GM18499 (cell line): ENCODE data around the gene SH3RF2.
"Not testable (repeated sequence)": the region's sequence is repeated elsewhere in the genome, so short reads cannot be mapped to it uniquely, and the experiment has no call there.

ENCODE experiments used
- ATAC-seq: cut with Tn5 transposase; IDR thresholded peaks from one replicate; pipeline ENCODE4 v1.9.1; 2021; ENCODE audit warnings: moderate number of reproducible peaks; ENCODE audit not compliant: insufficient read depth, unreplicated experiment

SH3RF2 gene, protein sequence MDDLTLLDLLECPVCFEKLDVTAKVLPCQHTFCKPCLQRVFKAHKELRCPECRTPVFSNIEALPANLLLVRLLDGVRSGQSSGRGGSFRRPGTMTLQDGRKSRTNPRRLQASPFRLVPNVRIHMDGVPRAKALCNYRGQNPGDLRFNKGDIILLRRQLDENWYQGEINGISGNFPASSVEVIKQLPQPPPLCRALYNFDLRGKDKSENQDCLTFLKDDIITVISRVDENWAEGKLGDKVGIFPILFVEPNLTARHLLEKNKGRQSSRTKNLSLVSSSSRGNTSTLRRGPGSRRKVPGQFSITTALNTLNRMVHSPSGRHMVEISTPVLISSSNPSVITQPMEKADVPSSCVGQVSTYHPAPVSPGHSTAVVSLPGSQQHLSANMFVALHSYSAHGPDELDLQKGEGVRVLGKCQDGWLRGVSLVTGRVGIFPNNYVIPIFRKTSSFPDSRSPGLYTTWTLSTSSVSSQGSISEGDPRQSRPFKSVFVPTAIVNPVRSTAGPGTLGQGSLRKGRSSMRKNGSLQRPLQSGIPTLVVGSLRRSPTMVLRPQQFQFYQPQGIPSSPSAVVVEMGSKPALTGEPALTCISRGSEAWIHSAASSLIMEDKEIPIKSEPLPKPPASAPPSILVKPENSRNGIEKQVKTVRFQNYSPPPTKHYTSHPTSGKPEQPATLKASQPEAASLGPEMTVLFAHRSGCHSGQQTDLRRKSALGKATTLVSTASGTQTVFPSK

DNA sequence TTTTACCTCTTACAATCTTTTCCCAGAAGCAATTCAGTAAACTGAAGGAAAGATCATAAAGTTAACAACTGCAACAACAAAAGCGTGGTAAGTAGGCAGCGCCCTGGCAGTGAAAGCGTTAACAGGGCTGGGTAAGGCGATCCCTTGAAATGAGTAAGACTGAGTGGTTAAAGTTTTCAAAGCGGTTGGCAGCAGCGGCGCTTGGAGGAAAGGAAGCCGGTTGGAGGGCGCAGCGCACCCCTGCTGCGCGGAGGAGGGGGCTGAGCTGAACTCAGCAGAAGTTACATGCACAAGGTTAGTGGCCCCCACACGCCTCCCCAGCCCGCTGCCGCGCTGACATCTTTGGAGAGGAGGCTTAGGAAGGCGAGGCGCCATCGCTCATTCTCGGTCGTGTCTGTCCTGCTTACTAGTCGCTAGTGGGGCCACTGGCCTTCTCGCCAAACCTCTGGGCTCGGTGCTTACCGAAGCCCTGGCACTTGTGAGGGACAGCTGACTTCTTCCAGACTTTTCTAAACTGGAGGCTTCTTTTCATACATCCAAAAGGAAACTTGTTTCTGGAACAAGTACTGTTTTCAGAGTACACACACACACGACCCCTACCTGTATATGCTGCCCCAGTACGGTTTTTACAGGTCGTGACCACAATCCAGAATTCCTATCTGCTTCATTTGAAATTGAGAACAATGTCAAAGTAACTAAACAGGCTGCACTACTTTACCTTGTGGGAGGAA is at the start of gene SH3RF2:
Gene SH3RF2, plus strand, starts transcription at position 178 of the 731 bp plus-strand sequence. CDS start 1,351 bp downstream, outside the sequence.
- ATAC-seq: no peak

DNA sequence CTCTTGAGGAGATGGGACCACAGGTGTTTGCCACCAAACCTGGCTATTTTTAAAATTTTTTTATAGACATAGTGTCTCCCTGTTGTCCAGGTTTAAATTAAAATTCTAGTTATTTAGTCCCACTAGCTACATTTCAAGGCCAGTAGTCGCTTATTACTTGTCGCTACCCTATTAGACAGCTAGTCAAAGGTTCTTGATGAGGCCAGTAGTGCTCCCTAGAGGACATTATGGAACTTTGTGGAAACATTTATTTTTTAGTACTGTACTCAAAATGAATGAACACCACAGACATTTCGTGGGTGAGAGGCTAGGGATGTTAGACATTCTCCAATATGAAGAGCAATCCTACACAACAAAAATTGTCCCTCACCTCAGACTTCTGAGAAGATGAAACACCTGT is 49.2 kb upstream of the SH3RF2 start:
- no peak for ATAC-seq

DNA sequence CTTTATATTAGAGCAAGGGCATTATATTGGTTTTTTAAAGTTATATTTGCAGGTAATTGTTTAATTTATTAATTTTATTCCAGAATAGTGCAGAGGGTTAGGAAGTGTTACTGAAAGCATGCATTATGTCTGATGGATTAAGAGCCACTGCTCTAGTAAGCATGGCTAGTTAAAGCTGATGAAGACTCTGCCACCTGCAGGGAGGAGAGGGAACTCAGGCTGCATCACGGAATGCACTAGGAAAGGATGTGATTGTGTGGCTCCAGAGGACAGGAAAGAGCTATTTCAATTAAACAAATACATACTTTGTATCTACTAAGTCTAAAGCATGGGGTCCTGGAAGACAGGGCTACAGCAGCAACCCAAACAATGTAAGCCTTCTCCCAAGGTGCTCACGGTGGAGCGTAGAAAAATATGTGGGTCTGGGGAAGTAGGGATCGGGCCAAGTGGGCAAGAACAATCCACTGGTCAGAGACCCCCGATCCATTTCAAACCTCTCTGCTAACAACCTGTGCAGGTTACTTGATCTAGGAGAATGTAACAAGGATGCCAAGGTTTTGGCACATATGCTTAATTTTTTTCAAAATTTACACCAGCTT is 48.3 kb upstream of the SH3RF2 start:
- ATAC-seq: no peak

DNA sequence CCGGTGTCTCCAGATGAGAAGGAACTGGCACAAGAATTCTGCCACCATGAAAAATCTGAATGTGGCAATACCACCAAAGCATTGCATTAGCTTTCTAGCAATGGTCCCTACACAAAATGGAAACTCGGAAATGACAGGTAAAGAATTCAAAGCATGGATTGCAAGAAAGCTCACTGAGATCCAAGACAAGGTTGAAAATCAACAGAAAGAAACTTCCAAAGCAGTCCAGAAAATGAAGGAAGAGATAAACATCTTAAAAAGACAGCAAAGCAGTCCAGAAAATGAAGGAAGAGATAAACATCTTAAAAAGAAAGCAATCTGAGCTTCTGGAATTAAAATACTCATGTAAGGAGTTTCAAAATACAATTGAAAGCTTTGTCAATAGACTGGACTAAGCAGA is 46.8 kb upstream of the SH3RF2 start:
- no peak for ATAC-seq

DNA sequence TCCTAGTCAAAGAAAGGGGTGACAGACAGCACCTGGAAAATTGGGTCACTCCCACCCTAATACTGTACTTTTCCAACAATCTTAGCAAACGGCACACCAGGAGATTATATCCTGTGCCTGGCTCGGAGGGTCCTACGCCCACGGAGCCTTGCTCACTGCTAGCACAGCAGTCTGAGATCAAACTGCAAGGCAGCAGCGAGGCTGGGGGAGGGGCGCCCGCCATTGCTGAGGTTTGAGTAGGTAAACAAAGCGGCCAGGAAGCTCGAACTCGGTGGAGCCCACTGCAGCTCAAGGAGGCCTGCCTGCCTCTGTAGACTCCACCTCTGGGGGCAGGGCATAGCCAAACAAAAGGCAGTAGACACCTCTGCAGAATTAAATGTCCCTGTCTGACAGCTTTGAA is 45.0 kb upstream of the SH3RF2 start:
- not testable (repeated sequence) for ATAC-seq

DNA sequence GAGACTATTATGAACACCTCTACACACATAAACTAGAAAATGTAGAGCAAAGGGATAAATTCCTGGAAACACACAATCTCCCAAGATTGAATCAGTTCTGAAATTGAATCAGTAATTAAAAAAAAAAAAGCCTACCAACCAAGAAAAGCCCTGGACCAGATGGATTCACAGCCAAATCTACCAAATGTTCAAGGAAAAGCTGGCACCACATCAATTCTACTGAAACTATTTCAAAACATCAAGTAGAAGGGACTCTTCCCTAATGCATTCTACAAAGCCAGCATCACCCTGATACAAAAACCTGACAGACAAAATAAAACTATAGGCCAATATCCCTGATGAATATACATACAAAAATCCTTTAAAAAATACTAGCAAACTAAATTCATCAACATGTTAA is 38.2 kb upstream of the SH3RF2 start:
- ATAC-seq: no peak

DNA sequence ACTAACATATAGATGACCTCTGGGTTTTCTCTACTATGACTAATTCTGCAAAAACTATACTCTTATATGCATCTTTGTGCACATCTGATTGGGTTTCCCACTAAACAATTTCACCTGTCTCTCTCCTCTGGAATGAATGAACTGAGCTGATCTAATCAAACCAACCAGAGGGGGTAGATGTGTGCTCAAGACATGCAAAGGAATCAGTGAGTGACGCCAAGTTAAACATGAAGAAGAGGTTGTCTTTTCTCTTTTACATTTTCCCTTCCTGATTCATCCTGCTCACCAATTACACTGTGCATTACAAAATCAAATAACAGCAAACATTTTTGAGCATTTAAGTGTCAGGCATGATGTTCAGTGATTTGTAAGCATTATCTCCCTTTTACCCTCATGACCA is 34.0 kb upstream of the SH3RF2 start:
- no peak for ATAC-seq

DNA sequence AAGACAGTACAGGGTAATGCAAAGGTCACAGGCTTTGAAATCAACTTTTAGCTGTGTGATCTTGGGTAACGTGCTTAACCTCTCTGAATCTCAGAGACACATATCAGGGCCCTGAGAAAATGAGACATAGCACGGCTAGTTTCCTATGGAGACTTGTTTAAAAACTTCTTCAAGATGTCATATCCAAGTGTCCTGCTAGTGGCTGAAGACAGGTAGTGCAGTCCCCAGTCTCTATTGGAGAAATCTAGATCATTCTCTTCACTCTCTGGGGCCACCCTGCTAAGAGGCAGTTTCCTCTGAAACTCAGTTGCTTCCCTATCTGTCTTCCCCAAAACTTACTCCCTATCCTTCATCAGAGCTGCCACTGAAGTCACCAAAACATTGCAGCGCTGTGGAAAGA is 33.3 kb upstream of the SH3RF2 start:
- no peak for ATAC-seq

DNA sequence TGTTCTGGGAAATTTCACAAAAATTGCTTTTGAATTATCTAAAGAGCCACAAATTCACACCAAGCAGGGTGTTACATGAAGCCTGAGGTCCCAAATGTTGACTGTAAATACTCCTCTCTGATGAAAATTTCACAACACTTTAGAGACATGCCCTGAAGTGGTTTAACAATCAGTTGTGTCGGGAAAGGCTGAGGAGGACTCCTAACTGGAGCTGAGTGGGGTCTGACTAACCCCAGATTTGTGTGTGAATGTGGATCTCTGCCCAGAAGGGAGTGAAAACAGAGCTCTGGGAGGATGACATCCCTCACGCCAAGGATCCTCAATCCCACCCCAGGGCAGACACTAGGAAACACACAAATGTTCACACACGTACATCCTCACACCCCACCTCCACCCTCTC is 32.5 kb upstream of the SH3RF2 start:
- ATAC-seq: no peak

DNA sequence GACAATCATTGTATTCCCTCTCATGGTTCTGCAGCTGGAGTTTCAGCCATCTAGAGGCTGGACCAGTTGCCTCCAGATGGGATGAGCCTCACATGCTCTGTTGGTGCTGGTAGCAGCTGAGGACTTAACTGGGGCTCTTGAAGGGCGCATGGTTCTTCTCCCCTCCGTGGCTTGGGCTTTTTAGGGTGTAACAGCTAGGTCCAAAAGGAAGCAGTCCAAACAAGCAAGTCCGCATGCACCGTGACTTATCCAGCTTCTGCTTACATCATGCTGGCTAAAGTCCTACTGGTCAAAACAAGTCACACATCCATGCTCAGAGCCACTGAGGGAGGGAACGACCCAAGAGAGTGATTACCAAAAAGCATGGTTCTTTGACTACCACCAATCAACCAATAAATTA is 31.6 kb upstream of the SH3RF2 start:
- ATAC-seq: no peak

DNA sequence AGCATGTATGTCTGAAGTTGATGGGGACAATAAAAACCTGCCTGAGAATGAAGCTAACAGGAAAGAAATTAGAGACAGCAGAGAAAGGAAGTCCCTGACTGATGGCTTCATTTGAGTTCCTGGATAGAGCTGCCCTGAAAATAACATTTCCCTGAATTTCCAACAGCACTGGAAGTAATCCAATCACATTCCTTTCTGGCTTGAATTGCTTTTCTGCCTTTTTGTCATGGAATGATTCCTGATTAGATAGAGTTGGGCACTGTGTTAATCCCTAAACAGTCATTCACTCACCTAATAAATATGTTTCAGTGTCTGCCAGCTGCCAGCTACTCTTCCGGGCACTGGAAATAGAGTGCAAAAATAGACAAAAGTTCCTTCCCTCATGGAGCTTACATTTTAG is 30.0 kb upstream of the SH3RF2 start:
- ATAC-seq: no peak

DNA sequence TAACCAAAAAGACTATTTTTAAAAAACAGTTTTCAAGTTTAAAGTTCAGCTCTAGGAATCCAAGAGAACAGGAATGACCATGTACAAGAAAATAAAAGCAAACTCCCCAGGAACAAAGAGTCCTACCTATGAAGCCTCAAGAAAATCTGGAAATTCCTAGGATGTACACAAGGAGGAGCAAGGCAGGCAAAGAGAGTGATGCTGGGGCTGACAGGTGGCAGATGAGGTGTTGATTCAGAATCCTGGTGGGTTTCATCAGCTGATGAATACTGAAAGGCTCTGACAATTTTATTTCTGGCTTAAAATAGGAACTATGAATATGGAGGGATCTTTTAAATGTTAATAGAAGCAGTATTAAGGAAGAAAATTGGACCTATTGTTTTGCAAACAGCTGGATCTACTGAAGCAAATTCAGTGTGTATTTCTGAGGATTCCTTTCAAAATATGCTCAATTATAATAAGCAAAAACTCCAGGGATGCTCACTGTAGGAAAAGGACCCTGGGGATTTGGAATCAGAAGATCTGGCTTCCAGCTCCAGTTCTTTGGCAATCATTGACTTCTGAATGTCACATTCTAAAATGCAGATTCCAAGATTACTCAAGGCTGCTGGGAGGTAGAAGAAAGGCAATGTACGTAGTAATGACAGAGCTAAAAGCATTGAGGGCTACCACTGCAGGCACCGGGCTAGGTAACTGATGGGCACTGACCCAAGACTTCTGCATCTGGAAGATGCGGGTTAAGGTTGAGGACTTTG is 28.0 kb upstream of the SH3RF2 start:
- ATAC-seq: no peak

DNA sequence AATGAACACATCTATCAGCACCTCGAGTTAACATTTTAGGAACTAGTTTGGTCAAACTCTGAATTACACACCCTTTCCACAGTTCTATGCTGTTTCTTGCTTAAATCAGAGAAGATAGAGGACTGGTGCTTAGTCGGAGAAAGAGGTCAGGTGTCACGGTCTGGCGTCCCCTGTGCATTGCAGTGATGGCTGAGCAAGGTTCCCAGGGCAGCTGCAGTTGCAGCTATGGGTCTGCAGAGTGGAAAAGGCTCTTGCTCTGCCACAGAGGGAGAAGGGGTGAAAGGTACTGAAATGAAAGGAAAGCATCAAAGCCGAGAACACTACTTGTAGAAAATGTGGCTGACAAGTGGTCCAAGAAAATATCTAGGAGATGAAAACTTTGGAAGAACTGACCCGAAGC is 25.2 kb upstream of the SH3RF2 start:
- no peak for ATAC-seq

DNA sequence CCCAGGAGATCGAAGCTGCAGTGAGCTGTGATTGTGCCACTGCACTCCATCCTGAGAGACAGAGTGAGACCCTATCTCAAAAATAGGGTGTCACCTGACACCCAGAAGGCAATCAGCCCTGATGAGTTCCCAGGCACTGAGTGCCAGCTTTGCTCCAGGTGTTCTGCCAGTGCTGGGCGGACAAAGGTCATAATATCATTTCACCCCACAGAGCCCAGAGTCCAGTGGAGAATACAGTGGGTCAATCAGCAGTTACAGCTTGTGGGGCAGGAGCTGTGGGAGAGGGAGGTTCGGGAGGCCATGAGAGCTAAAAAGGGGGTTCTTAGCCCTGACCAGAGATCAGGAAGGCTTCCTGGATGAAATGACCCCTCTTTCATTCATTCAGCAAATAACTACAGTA is 24.4 kb upstream of the SH3RF2 start:
- no peak for ATAC-seq

DNA sequence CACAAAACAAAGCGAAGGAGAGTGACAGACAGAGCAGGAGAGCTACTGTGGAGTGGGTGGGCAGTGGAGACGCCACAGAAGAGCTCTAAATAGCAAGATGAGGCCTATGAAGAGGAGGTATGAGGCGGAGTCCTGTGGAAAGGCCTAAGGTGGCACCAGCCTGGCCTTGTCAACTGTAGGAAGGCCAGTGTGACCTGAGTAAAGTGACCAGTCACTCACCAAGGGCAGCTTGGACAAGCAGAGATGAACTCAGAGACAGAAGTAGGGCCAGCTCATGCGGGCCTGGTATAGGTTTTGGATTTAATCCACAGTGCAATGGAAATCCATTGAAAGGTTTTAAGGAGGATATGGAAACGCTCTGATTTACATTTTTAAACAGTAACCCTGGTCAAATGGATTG is 23.8 kb upstream of the SH3RF2 start:
- no peak for ATAC-seq

DNA sequence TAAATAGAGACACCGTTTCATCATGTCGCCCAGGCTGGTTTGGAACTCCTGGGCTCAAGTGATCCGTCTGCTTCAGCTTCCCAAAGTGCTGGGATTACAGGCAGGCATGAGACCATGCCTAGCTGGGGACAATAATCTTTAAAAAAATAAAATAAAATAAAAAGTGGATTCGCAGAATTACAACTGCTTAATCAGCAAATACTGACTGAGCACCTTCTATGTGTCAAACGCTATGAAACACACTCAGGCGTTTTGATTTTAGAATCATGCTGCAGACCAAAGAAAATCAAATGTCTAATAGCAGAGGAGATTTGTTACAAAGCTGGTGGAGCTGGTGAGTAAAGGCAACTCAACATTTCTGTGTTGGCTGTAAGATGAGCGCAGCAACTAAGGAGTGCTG is 22.7 kb upstream of the SH3RF2 start:
- no peak for ATAC-seq

DNA sequence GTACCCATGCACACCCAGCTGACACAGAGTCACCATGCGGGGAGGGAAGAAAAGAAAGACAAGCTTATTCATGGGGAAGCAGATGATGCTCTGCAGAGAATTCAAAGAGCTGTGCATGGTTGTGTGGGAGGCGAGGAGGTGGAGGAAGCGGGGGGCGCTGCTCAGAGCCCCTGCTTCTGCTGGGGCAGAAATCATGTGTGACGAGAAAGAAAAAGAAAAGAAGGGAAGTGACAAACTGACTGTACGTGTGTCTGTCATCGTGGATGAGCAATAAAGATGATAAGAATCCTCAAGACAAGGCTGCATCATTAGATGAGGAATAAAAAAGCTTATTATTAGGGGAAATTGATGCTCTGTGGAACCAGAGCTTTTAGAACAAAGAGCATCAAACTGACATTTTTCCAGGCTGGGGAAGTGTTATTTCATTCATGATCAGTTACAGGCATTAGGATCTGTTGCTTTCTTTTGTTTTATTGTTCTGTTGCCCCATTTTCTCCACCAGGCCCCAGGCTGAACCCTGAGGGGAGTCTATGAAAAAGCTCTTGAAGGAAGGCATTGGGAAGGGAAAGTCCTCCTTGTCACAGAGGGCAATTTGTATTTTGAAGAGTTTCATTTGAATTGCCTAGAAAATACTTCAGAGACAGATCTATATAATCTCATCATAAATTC is 20.3 kb upstream of the SH3RF2 start:
- no peak for ATAC-seq

DNA sequence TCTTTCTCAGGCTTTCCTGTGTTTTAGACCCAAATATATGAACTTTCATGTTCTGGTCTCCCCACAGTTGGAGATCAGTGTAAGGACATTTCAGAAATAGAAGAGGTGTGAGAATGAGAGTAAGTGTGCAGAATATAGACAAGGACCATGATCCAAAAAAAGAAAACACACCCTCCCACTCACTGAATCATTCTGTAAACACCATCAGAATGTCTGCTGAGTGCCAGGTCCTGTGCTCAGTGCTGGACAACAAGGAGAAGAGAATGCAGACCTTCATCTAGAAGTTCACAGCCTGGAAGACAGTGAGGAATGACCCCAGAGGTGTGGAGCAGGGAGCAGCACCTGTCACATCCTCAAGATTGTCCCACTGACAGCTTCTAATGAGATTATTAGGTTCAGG is 19.1 kb upstream of the SH3RF2 start:
- ATAC-seq: no peak

DNA sequence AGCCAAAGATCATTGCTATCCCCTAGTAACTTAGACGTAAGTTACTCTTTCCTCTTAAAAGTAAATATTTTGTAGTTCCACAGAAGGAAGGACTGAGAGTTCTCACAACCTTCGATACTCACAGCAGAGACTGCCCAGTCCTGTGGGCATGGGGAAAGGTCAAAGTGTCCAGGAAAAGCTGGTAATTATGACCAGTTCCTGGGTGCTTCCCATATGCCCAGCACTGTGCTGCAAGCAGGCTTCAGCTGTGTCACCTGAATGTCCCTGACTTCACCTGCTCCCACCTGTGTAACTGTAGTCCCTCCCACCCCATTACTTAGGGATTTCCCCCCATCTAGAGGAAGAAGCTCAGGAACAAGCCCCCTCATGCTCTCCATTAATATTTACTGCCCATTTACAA is 18.0 kb upstream of the SH3RF2 start:
- ATAC-seq: no peak

DNA sequence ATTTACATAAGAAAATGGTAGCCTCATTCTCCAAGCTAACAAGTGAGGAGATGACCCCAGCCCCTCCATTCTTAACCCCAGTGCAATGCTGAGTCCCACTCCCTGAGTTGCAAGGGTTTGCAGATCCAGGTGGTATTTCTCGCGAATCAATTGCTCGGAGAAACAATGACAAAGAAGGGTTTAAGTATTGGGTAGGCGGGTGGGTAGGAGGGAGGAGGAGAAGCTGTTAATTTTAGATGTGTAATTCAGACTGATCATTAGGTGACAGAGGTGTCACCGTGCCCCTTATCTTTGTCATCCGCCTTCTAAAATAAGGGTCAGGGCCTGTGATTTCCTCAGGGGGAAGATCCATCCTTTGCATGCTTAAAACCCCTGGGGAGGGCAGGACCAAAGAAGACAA is 17.0 kb upstream of the SH3RF2 start:
- no peak for ATAC-seq
